ENCODE measurements around the gene ADCY3. TPM values are rescaled to one million over a fixed set of nuclear protein-coding genes. Genes with fewer than 3 reads are reported as not detected.
A peak's percentile ranks its signal among the peaks of the same experiment; 100 is the strongest.

ADCY3 gene
- total RNA-seq (10 to 100 TPM in 3 of 5 experiments, 1 to 10 TPM in 2; 4.4 to 44.7 (median 18.7) TPM), polyA plus RNA-seq (1 to 10 TPM; 2.0 to 4.1 TPM), total RNA-seq (27.1 reads per million, percentile 57 among the genes with 10 or more reads in this experiment)

- ChIA-PET POLR2A (no interaction called here), CTCF (no interaction called here)
- Mint-ChIP-seq H3K9me3 (peaks cover 0 to 1% (median 0%) of the 10 kb centered on the region in 11 donors), H3K4me1 (peaks cover 18 to 40% (median 32%) of the 10 kb centered on the region in 7 donors), H3K27me3 (peaks cover 0 to 4% (median 0%) of the 10 kb centered on the region in 5 donors), H3K36me3 (peaks cover 0 to 9% (median 0%) of the 10 kb centered on the region in 5 donors), H3K4me3 (peak within 1 kb of the TSS; percentile 85 to 93 (median 92)), H3K27ac (peak within 1 kb of the TSS; percentile 45 to 82 (median 67))
- Histone ChIP-seq H3K9me3 (ENCODE audit: control insufficient read depth in 2 of 3, low read length in 3 of 3) (no peaks in the 10 kb centered on the region), H3K27ac (ENCODE audit: low read depth, low read length) (peak within 1 kb of the TSS; percentile 55), H3K4me1 (ENCODE audit: control insufficient read depth in 2 of 2, insufficient read depth in 2 of 2, low read length in 2 of 2) (peaks cover 16 to 17% of the 10 kb centered on the region in 2 donors), H3K36me3 (ENCODE audit: control insufficient read depth in 2 of 3, insufficient read depth in 3 of 3, low read length in 3 of 3) (no peaks in the 10 kb centered on the region), H3K27me3 (ENCODE audit: control insufficient read depth in 2 of 2, insufficient read depth in 2 of 2, low read length in 2 of 2) (no peaks in the 10 kb centered on the region), H3K4me3 (ENCODE audit: low read length) (peak within 1 kb of the TSS; percentile 40)
- ATAC-seq, result peak; percentile 74
- peak; percentile 24 to 76 (median 48) for DNase-seq
- intact Hi-C loops (cut with micrococcal nuclease), result loop anchor here (1.0 to 10.0 kb wide), 4 partner anchors 51 to 127 kb away; partner anchors contain the start of genes CENPO (in 2 of the 2), DNAJC27 (in 2 of the 2), PTRHD1 (in 2 of the 2) and EFR3B (in 1 of the 2)
Observed at GRCh38 chr2:24920098-24920808, at the start of gene ADCY3. Gene ADCY3 (minus strand): TSS chr2:24920237. CDS start chr2:24918987, 1,250 bp downstream.

- Histone ChIP-seq H3K9me3 (ENCODE audit: control insufficient read depth in 2 of 3, low read length in 3 of 3) (no peaks in the 10 kb centered on the region), H3K27me3 (ENCODE audit: control insufficient read depth in 2 of 2, insufficient read depth in 2 of 2, low read length in 2 of 2) (no peaks in the 10 kb centered on the region), H3K4me1 (ENCODE audit: control insufficient read depth in 2 of 2, insufficient read depth in 2 of 2, low read length in 2 of 2) (peaks cover 0 to 17% of the 10 kb centered on the region in 2 donors), H3K4me3 (ENCODE audit: low read length) (no peak overlapping the region), H3K36me3 (ENCODE audit: control insufficient read depth in 2 of 3, insufficient read depth in 3 of 3, low read length in 3 of 3) (peaks cover 0 to 6% (median 0%) of the 10 kb centered on the region in 3 experiments), H3K27ac (ENCODE audit: low read depth, low read length) (no peak overlapping the region)
- POLR2A ChIA-PET, result no interaction called here
- CTCF ChIA-PET, result interaction anchor here (0.6 to 0.7 kb wide), 2 partner anchors 126 to 308 kb away, joined by 3 to 5 read pairs; no protein-coding TSS in a partner anchor
- peak overlapping the region in 2 of 9 donors; percentile 32 to 33 for H3K27ac Mint-ChIP-seq
- no peak overlapping the region for H3K4me3 Mint-ChIP-seq
- H3K27me3 Mint-ChIP-seq, result no peaks in the 10 kb centered on the region
- intact Hi-C loops (cut with micrococcal nuclease), result loop anchor here (2.0 to 10.0 kb wide), 7 partner anchors 248 to 1793 kb away; partner anchors contain the start of genes ADGRF3 (in 2 of the 2), ITSN2 (in 2 of the 2), SELENOI (in 2 of the 2) and SLC35F6 (in 1 of the 2)
- H3K9me3 Mint-ChIP-seq, result peaks cover 0 to 8% (median 0%) of the 10 kb centered on the region in 11 donors
- peaks cover 7 to 40% (median 27%) of the 10 kb centered on the region in 7 donors for H3K4me1 Mint-ChIP-seq
- peaks cover under 1 to 18% (median 14%) of the 10 kb centered on the region in 5 donors for H3K36me3 Mint-ChIP-seq
- DNase-seq (no peak), ATAC-seq (no peak)
Observed at GRCh38 chr2:24969784-24970183, 49.7 kb upstream of the ADCY3 start.

- H3K4me1 Mint-ChIP-seq, result peaks cover 5 to 37% (median 14%) of the 10 kb centered on the region in 7 donors
Observed at GRCh38 chr2:24961903-24962302, 41.9 kb upstream of the ADCY3 start.

GRCh38 chr2:24959761-24960160, 39.7 kb upstream of the ADCY3 start:
- no peak for DNase-seq
- no peaks in the 10 kb centered on the region for H3K27me3 ChIP-seq (ENCODE audit: control insufficient read depth in 2 of 2, insufficient read depth in 2 of 2, low read length in 2 of 2)
- intact Hi-C loops (cut with micrococcal nuclease), result no loop called here
- peaks cover 0 to 9% (median 0%) of the 10 kb centered on the region in 3 experiments for H3K9me3 ChIP-seq (ENCODE audit: control insufficient read depth in 2 of 3, low read length in 3 of 3)
- peaks cover 4 to 31% (median 14%) of the 10 kb centered on the region in 7 donors for H3K4me1 Mint-ChIP-seq
- H3K36me3 Mint-ChIP-seq, result peaks cover 52 to 85% (median 80%) of the 10 kb centered on the region in 5 donors
- H3K27ac Mint-ChIP-seq, result no peak overlapping the region
- CTCF ChIA-PET, result no interaction called here
- no peaks in the 10 kb centered on the region for H3K4me1 ChIP-seq (ENCODE audit: control insufficient read depth in 2 of 2, insufficient read depth in 2 of 2, low read length in 2 of 2)
- peaks cover 0 to 21% (median 10%) of the 10 kb centered on the region in 11 donors for H3K9me3 Mint-ChIP-seq
- POLR2A ChIA-PET, result interaction anchor here (0.5 kb wide), 1 partner anchor 22 kb away, joined by 3 read pairs; no protein-coding TSS in a partner anchor
- no peak overlapping the region for H3K4me3 ChIP-seq (ENCODE audit: low read length)
- no peak overlapping the region for H3K4me3 Mint-ChIP-seq
- no peak for ATAC-seq
- H3K36me3 ChIP-seq (ENCODE audit: control insufficient read depth in 2 of 3, insufficient read depth in 3 of 3, low read length in 3 of 3), result peaks cover 14 to 81% (median 28%) of the 10 kb centered on the region in 3 experiments
- H3K27me3 Mint-ChIP-seq, result no peaks in the 10 kb centered on the region
- no peak overlapping the region for H3K27ac ChIP-seq (ENCODE audit: low read depth, low read length)

More at GRCh38 chr2:24961903-24962302, 41.9 kb upstream of the ADCY3 start:
- no peak overlapping the region for H3K27ac ChIP-seq (ENCODE audit: low read depth, low read length)
- Mint-ChIP-seq H3K27me3 (no peaks in the 10 kb centered on the region), H3K27ac (no peak overlapping the region), H3K9me3 (peaks cover 0 to under 1% (median 0%) of the 10 kb centered on the region in 11 donors), H3K36me3 (peaks cover 36 to 77% (median 75%) of the 10 kb centered on the region in 5 donors), H3K4me3 (no peak overlapping the region)
- H3K4me3 ChIP-seq (ENCODE audit: low read length), result no peak overlapping the region
- ATAC-seq (no peak), DNase-seq (no peak)
- no peaks in the 10 kb centered on the region for H3K27me3 ChIP-seq (ENCODE audit: control insufficient read depth in 2 of 2, insufficient read depth in 2 of 2, low read length in 2 of 2)
- CTCF ChIA-PET, result no interaction called here
- intact Hi-C loops (cut with micrococcal nuclease), result no loop called here
- H3K9me3 ChIP-seq (ENCODE audit: control insufficient read depth in 2 of 3, low read length in 3 of 3), result no peaks in the 10 kb centered on the region
- peaks cover 11 to 63% (median 16%) of the 10 kb centered on the region in 3 experiments for H3K36me3 ChIP-seq (ENCODE audit: control insufficient read depth in 2 of 3, insufficient read depth in 3 of 3, low read length in 3 of 3)
- no peaks in the 10 kb centered on the region for H3K4me1 ChIP-seq (ENCODE audit: control insufficient read depth in 2 of 2, insufficient read depth in 2 of 2, low read length in 2 of 2)
- POLR2A ChIA-PET, result no interaction called here

- Histone ChIP-seq H3K36me3 (ENCODE audit: control insufficient read depth in 2 of 3, insufficient read depth in 3 of 3, low read length in 3 of 3) (peaks cover 14 to 87% (median 28%) of the 10 kb centered on the region in 3 experiments), H3K4me3 (ENCODE audit: low read length) (no peak overlapping the region), H3K9me3 (ENCODE audit: control insufficient read depth in 2 of 3, low read length in 3 of 3) (peaks cover 0 to 9% (median 0%) of the 10 kb centered on the region in 3 experiments), H3K27ac (ENCODE audit: low read depth, low read length) (no peak overlapping the region), H3K27me3 (ENCODE audit: control insufficient read depth in 2 of 2, insufficient read depth in 2 of 2, low read length in 2 of 2) (no peaks in the 10 kb centered on the region), H3K4me1 (ENCODE audit: control insufficient read depth in 2 of 2, insufficient read depth in 2 of 2, low read length in 2 of 2) (no peaks in the 10 kb centered on the region)
- intact Hi-C loops (cut with micrococcal nuclease), result no loop called here
- POLR2A ChIA-PET, result no interaction called here
- Mint-ChIP-seq H3K9me3 (peaks cover 0 to 28% (median 10%) of the 10 kb centered on the region in 11 donors), H3K36me3 (peaks cover 53 to 88% (median 84%) of the 10 kb centered on the region in 5 donors), H3K27me3 (no peaks in the 10 kb centered on the region), H3K27ac (peak overlapping the region in 1 of 9 donors; percentile 2), H3K4me1 (peaks cover 4 to 25% (median 14%) of the 10 kb centered on the region in 7 donors), H3K4me3 (no peak overlapping the region)
- CTCF ChIA-PET, result no interaction called here
- DNase-seq (no peak), ATAC-seq (no peak)
Observed at GRCh38 chr2:24958411-24958935, 38.4 kb upstream of the ADCY3 start.

GRCh38 chr2:24957976-24958375, 37.9 kb upstream of the ADCY3 start:
- DNase-seq (no peak), ATAC-seq (no peak)
- H3K4me1 Mint-ChIP-seq, result peaks cover 4 to 22% (median 14%) of the 10 kb centered on the region in 7 donors
- H3K36me3 ChIP-seq (ENCODE audit: control insufficient read depth in 2 of 3, insufficient read depth in 3 of 3, low read length in 3 of 3), result peaks cover 14 to 84% (median 28%) of the 10 kb centered on the region in 3 experiments
- intact Hi-C loops (cut with micrococcal nuclease), result no loop called here
- no peak overlapping the region for H3K4me3 ChIP-seq (ENCODE audit: low read length)
- peak overlapping the region in 1 of 9 donors; percentile 2 for H3K27ac Mint-ChIP-seq
- H3K36me3 Mint-ChIP-seq, result peaks cover 53 to 88% (median 81%) of the 10 kb centered on the region in 5 donors
- peaks cover 0 to 9% (median 0%) of the 10 kb centered on the region in 3 experiments for H3K9me3 ChIP-seq (ENCODE audit: control insufficient read depth in 2 of 3, low read length in 3 of 3)
- CTCF ChIA-PET, result no interaction called here
- no peak overlapping the region for H3K4me3 Mint-ChIP-seq
- H3K4me1 ChIP-seq (ENCODE audit: control insufficient read depth in 2 of 2, insufficient read depth in 2 of 2, low read length in 2 of 2), result no peaks in the 10 kb centered on the region
- POLR2A ChIA-PET, result no interaction called here
- H3K27me3 Mint-ChIP-seq, result no peaks in the 10 kb centered on the region
- H3K9me3 Mint-ChIP-seq, result peaks cover 0 to 28% (median 10%) of the 10 kb centered on the region in 11 donors
- no peak overlapping the region for H3K27ac ChIP-seq (ENCODE audit: low read depth, low read length)
- H3K27me3 ChIP-seq (ENCODE audit: control insufficient read depth in 2 of 2, insufficient read depth in 2 of 2, low read length in 2 of 2), result no peaks in the 10 kb centered on the region
